T-cell (primary cell): ENCODE measurements around the gene DECR2. TPM values are rescaled to one million over a fixed set of nuclear protein-coding genes. Genes with fewer than 3 reads are reported as not detected.

ENCODE experiments used
- total RNA-seq, 35 experiments: library from RNA in 6 of 35; stranded (reverse) in 6 of 35; fragments of 120-200 nt in 1 of 35; gene quantifications; one replicate each; pipeline versions ENCODE4 v1.2.1 to v1.2.4 and lab custom pipeline; 2013 to 2026

Gene DECR2
- total RNA-seq, 5 donors from 2014 or later (not counting 1 experiment from before 2014, with no cell fraction given) = 10.5 to 17.6 (median 11.3) TPM

Other genes starting within 250 kb of the DECR2 start
- gene HBZ, start 249.2 kb upstream of the DECR2 start, total RNA-seq = under 1 TPM in 3 of 5 donors, not detected in 2; 0.51 to 0.76 (median 0.59) TPM
- not detected for gene HBM, start 235.9 kb upstream of the DECR2 start, total RNA-seq
- 10 to 100 TPM in 1 of 5 donors, not detected in 4; 13.2 TPM for gene HBA2, start 229.0 kb upstream of the DECR2 start, total RNA-seq
- 1 to 10 TPM in 3 of 5 donors, not detected in 2; 5.5 to 6.4 (median 6.0) TPM for gene HBA1, start 225.2 kb upstream of the DECR2 start, total RNA-seq
- not detected for gene HBQ1, start 221.4 kb upstream of the DECR2 start, total RNA-seq
- gene LUC7L, start 172.4 kb upstream of the DECR2 start, total RNA-seq = 100 to 1,000 TPM; 134 to 170 (median 158) TPM
- gene FAM234A, start 167.1 kb upstream of the DECR2 start, total RNA-seq = 10 to 100 TPM; 31.6 to 38.2 (median 36.1) TPM
- under 1 TPM in 1 of 5 donors, not detected in 4; 0.54 TPM for gene RGS11, start 125.9 kb upstream of the DECR2 start, total RNA-seq
- gene ARHGDIG, start 121.3 kb upstream of the DECR2 start, total RNA-seq = 1 to 10 TPM in 1 of 5 donors, under 1 TPM in 2, not detected in 2; 0.40 to 1.6 (median 0.59) TPM
- gene PDIA2, start 118.7 kb upstream of the DECR2 start, total RNA-seq = under 1 TPM in 3 of 5 donors, not detected in 2; 0.38 to 0.54 (median 0.53) TPM
- 10 to 100 TPM; 38.5 to 58.9 (median 50.4) TPM for gene AXIN1, start 49.2 kb upstream of the DECR2 start, total RNA-seq
- 10 to 100 TPM; 29.3 to 43.8 (median 34.5) TPM for gene MRPL28, start 31.3 kb upstream of the DECR2 start, total RNA-seq
- gene PGAP6, start 19.9 kb upstream of the DECR2 start, total RNA-seq = 100 to 1,000 TPM in 4 of 5 donors, 10 to 100 TPM in 1; 34.9 to 143 (median 122) TPM
- gene NME4, start 4.7 kb upstream of the DECR2 start, total RNA-seq = 10 to 100 TPM; 32.5 to 48.4 (median 41.3) TPM
- gene RAB11FIP3, start 23.8 kb downstream of the DECR2 start, total RNA-seq = 10 to 100 TPM; 36.9 to 49.0 (median 44.1) TPM
- 10 to 100 TPM; 61.7 to 89.0 (median 82.7) TPM for gene CAPN15, start 125.8 kb downstream of the DECR2 start, total RNA-seq
- gene PRR35, start 158.5 kb downstream of the DECR2 start, total RNA-seq = not detected
- gene NHLRC4, start 165.1 kb downstream of the DECR2 start, total RNA-seq = 1 to 10 TPM; 1.3 to 5.0 (median 3.6) TPM
- gene PIGQ, start 168.1 kb downstream of the DECR2 start, total RNA-seq = 10 to 100 TPM; 38.2 to 86.9 (median 63.1) TPM
- 10 to 100 TPM; 14.1 to 28.0 (median 24.4) TPM for gene RAB40C, start 188.2 kb downstream of the DECR2 start, total RNA-seq
- gene WFIKKN1, start 229.1 kb downstream of the DECR2 start, total RNA-seq = 1 to 10 TPM in 3 of 5 donors, under 1 TPM in 2; 0.15 to 1.5 (median 1.0) TPM
- 10 to 100 TPM; 42.1 to 94.0 (median 87.2) TPM for gene METTL26, start 234.4 kb downstream of the DECR2 start, total RNA-seq
- 10 to 100 TPM; 19.1 to 43.0 (median 40.0) TPM for gene MCRIP2, start 239.9 kb downstream of the DECR2 start, total RNA-seq
- 10 to 100 TPM; 19.7 to 35.7 (median 23.4) TPM for gene WDR90, start 247.5 kb downstream of the DECR2 start, total RNA-seq